OCI-LY7 (cell line): Measurements from ENCODE around the gene ATAD1. TPM values are rescaled to one million over a fixed set of nuclear protein-coding genes. Genes with fewer than 3 reads are reported as not detected.

Source experiments
- BruUV-seq: library from RNA; stranded (reverse); fragments of 400-500 nt; replicated peaks from 2 replicates; lab custom pipeline; 2021; lab: Mats Ljungman, UMichigan
- CTCF ChIA-PET: fragments of 300-600 bp; sonication (Branson Sonifier 250); formaldehyde crosslinking; loops from one replicate; lab custom pipeline; 2022; ENCODE audit warnings: antibody characterized with exemption; ENCODE audit not compliant: unreplicated experiment; lab: Charles Lee
- POLR2A ChIA-PET: fragments of 300-600 bp; sonication (Branson Sonifier 250); formaldehyde crosslinking; loops from one replicate; lab custom pipeline; 2022; ENCODE audit warnings: antibody characterized with exemption; lab: Charles Lee
- DNase-seq: peaks from one replicate; pipeline ENCODE4 v3.0.0-alpha.2; 2015; ENCODE audit warnings: low spot score
- H2AFZ ChIP-seq: fragments of 200-600 bp; sonication (generic), shearing (Covaris generic); 2 replicates; pipeline ENCODE4 v1.6.1; 2014; ENCODE audit warnings: mild to moderate bottlenecking, antibody characterized with exemption, low read length, moderate library complexity
- H3K27ac ChIP-seq: fragments of 200-600 bp; sonication (generic); 2 replicates; pipeline ENCODE4 v1.5.1; 2014; ENCODE audit warnings: mixed run types, low read depth, mild to moderate bottlenecking, moderate library complexity, low read length, inconsistent platforms; ENCODE audit not compliant: poor library complexity, severe bottlenecking
- H3K36me3 ChIP-seq: fragments of 200-600 bp; sonication (generic); 2 replicates; pipeline ENCODE4 v1.6.1; 2014; ENCODE audit warnings: mild to moderate bottlenecking, antibody characterized with exemption, low read length, moderate library complexity, mixed read lengths; ENCODE audit not compliant: insufficient read depth
- H3K4me1 ChIP-seq: fragments of 200-600 bp; sonication (generic); 2 replicates; pipeline ENCODE4 v1.5.1; 2014; ENCODE audit warnings: mild to moderate bottlenecking, low read length; ENCODE audit not compliant: insufficient read depth, poor library complexity, severe bottlenecking
- H3K4me2 ChIP-seq: fragments of 200-600 bp; sonication (generic); 2 replicates; pipeline ENCODE4 v1.6.1; 2014; ENCODE audit warnings: mild to moderate bottlenecking, low read length
- H3K4me3 ChIP-seq: fragments of 200-600 bp; sonication (generic); 2 replicates; pipeline ENCODE4 v1.5.1; 2014; ENCODE audit warnings: mild to moderate bottlenecking, low read depth, low read length; ENCODE audit not compliant: poor library complexity, severe bottlenecking
- H3K79me2 ChIP-seq: fragments of 200-600 bp; sonication (generic); 2 replicates; pipeline ENCODE4 v1.6.1; 2016; ENCODE audit warnings: low read depth, mild to moderate bottlenecking, low read length, moderate library complexity, mixed read lengths; ENCODE audit not compliant: insufficient read depth
- H3K9me2 ChIP-seq: fragments of 200-600 bp; sonication (generic); 2 replicates; pipeline ENCODE4 v1.6.1; 2016; ENCODE audit warnings: mild to moderate bottlenecking, low read length, mixed read lengths; ENCODE audit not compliant: insufficient read depth
- H3K9me3 ChIP-seq: fragments of 200-600 bp; sonication (generic); 2 replicates; pipeline ENCODE4 v1.6.1; 2014; ENCODE audit warnings: mild to moderate bottlenecking, mixed run types, low read length, mixed read lengths
- H4K20me1 ChIP-seq: fragments of 200-600 bp; sonication (generic); 2 replicates; pipeline ENCODE4 v1.6.1; 2014; ENCODE audit warnings: mild to moderate bottlenecking, antibody characterized with exemption, low read length, moderate library complexity, mixed read lengths; ENCODE audit not compliant: insufficient read depth
- EZH2phosphoT487 ChIP-seq: fragments of 200-600 bp; sonication (generic); IDR thresholded peaks from 2 replicates; pipeline ENCODE4 v1.6.1; 2018; ENCODE audit warnings: low read depth, borderline replicate concordance, mild to moderate bottlenecking, mixed run types, antibody characterized with exemption, low read length, moderate library complexity, mixed read lengths
- intact Hi-C: fragments of 100-400 bp; cut with micrococcal nuclease; formaldehyde crosslinking; loops from one replicate; pipeline ENCODE4 v1.10.0; 2022; ENCODE audit not compliant: unreplicated experiment
- total RNA-seq, 2 experiments: library from RNA; depleted of rRNA in 1 of 2; stranded (reverse); fragments of >200 nt in 1 of 2; shearing (Covaris generic) in 1 of 2; gene quantifications; 2 replicates each; pipeline ENCODE4 v1.2.3, GENCODE V29; 2014 to 2022
- TF ChIP-seq, protein P1 (sequence below): fragments of 200-600 bp; sonication (generic); conservative IDR thresholded peaks from 2 replicates; pipeline ENCODE4 v1.5.1; 2014; ENCODE audit warnings: mild to moderate bottlenecking, antibody characterized with exemption, low read length, moderate library complexity, mixed read lengths

The ATAD1 gene
- total RNA-seq, 2 experiments from 2014 or later, result 19.6 to 47.7 TPM

GRCh38 chr10:87765666-87766376 lies 52.2 kb downstream of the ATAD1 start:
- no peak for DNase-seq
- Histone ChIP-seq H3K4me3 (no peak overlapping the region), H2AFZ (no peak overlapping the region), H3K27ac (no peak overlapping the region), H3K4me2 (no peak overlapping the region), H4K20me1 (no peaks in the 10 kb centered on the region), H3K9me2 (no peaks in the 10 kb centered on the region), H3K36me3 (peaks cover 88% of the 10 kb centered on the region), H3K79me2 (no peaks in the 10 kb centered on the region), H3K9me3 (no peaks in the 10 kb centered on the region), H3K4me1 (no peaks in the 10 kb centered on the region)
- ChIA-PET POLR2A (no interaction called here), CTCF (no interaction called here)
- no peak for TF ChIP-seq EZH2phosphoT487
- TF ChIP-seq, protein P1, sequence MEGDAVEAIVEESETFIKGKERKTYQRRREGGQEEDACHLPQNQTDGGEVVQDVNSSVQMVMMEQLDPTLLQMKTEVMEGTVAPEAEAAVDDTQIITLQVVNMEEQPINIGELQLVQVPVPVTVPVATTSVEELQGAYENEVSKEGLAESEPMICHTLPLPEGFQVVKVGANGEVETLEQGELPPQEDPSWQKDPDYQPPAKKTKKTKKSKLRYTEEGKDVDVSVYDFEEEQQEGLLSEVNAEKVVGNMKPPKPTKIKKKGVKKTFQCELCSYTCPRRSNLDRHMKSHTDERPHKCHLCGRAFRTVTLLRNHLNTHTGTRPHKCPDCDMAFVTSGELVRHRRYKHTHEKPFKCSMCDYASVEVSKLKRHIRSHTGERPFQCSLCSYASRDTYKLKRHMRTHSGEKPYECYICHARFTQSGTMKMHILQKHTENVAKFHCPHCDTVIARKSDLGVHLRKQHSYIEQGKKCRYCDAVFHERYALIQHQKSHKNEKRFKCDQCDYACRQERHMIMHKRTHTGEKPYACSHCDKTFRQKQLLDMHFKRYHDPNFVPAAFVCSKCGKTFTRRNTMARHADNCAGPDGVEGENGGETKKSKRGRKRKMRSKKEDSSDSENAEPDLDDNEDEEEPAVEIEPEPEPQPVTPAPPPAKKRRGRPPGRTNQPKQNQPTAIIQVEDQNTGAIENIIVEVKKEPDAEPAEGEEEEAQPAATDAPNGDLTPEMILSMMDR, result no peak
- intact Hi-C loops, result no loop called here
- BruUV-seq, result no TSS peak

DNA sequence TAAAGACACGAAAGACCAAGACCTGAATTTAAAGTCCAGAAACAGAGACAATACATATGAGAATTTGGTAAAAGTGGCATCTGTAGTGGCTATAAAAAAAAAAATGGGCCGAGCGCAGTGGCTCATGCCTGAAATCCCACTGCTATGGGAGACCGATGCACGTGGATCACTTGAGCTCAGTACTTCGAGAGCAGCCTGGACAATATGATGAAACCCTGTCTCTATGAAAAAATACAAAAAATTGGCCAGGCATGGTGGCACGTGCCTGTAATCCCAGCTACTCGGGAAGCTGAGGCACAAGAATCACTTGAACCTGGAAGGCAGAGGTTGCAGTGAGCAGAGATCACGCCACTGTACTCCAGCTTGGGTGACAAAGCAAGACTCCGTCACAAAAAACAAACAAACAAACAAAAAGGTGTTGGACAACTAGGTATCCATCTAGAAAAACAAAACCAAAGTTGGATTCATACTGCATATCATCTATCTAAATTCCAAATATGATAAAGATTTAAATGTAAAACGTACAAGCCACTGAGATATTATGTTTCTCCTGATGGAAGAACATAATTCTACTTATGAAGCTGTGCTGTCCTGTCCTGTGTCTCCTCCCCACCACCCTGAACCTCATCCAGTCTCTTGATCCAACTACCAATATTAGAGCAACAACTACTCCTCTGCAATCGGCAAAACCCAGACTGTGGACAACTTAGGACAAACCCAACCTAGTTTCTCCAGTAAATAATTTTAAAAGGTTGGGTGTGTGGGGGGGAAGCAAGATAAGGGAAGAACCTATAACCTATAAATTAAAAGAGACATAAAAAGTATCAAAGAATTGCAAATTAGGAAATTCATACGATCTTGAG lies 53.7 kb downstream of the ATAD1 start:
- Histone ChIP-seq H3K27ac (no peak overlapping the region), H2AFZ (no peak overlapping the region), H3K9me3 (no peaks in the 10 kb centered on the region), H3K79me2 (no peaks in the 10 kb centered on the region), H3K4me1 (no peaks in the 10 kb centered on the region), H3K4me3 (no peak overlapping the region), H4K20me1 (no peaks in the 10 kb centered on the region), H3K36me3 (peaks cover 87% of the 10 kb centered on the region), H3K4me2 (no peak overlapping the region), H3K9me2 (no peaks in the 10 kb centered on the region)
- no peak for TF ChIP-seq EZH2phosphoT487
- TF ChIP-seq, protein P1, result no peak
- intact Hi-C loops, result no loop called here
- POLR2A ChIA-PET, result no interaction called here
- DNase-seq, result no peak
- BruUV-seq, result no TSS peak
- CTCF ChIA-PET, result no interaction called here
